Esophagus muscularis mucosa (tissue), 3 donors: ENCODE measurements around the gene ESYT3.

Source experiments
- CTCF ChIP-seq, 3 experiments: fragments of 200-600 bp in 2 of 3; fragments of 450-650 bp in 1 of 3; sonication (generic) in 2 of 3; IDR thresholded peaks; one replicate each; pipeline ENCODE4 v1.5.1; 2017 to 2019; ENCODE audit warnings: antibody characterized with exemption in 3 of 3, mild to moderate bottlenecking in 2 of 3, moderate library complexity in 1 of 3
- POLR2A ChIP-seq: fragments of 450-650 bp; IDR thresholded peaks from one replicate; pipeline ENCODE4 v1.6.1; 2017; ENCODE audit warnings: antibody characterized with exemption, moderate library complexity, mild to moderate bottlenecking, low read depth
- POLR2AphosphoS5 ChIP-seq, 2 donors: sonication (generic); formaldehyde crosslinking; IDR thresholded peaks; one replicate each; pipeline ENCODE4 v1.6.1; 2017; ENCODE audit warnings: antibody characterized with exemption in 2 of 2

- TF ChIP-seq CTCF (IDR thresholded peaks at IDR 0.05) (no peak), POLR2AphosphoS5 (IDR thresholded peaks at IDR 0.05) (no peak), POLR2A (no peak)
Observed at GRCh38 chr3:138452436-138452835, 18.0 kb downstream of the ESYT3 start.
